Kasumi-1 (cell line): ENCODE data around the gene ATP2A2.

Experiments
- DNase-seq, 2 experiments: peaks; one replicate each; lab custom pipeline; 2025; lab: John Stamatoyannopoulos, UW

Gene ATP2A2

GRCh38 chr12:110343114-110343513 is 62.1 kb downstream of the ATP2A2 start:
- DNase-seq, result no peak

DNA sequence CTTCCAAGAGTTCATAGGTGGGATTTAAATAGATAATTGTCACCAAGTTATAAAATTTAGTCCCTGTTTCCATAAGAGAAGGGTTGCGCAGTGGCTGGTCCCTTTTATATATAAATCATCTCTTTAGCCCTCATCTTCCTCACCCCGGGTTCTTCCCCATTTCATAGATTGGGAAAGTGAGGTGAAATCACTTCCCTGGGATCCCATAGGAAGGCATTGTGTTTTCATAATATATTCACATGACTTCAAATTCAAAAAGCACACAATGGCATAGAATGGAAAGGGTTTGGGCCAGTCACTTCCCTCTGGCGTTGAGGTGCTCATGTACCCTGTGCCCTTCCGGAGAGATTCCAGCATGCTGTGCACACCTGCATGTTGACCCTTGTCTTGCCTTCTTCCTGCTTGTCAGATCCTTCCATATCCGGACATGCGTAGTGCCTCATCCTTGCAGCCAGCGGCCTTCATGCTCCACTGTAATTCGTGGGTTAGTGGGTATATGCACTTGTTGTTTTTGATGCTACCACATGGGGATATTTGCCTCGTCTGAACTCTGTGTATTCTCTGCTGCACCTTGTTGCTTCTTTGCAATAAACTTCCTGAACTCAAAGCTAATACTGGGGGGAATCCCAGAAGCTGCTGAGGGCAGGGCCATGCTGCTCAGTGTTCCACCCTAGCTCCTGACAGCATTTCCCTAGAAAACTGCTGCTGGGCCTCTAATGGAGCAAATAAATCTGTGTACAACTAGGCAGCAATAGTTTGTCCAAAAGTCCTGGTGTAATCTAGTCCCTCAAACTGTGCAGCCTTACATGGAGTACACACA is 62.9 kb downstream of the ATP2A2 start:
- DNase-seq, result no peak

- no peak for DNase-seq
Measured at GRCh38 chr12:110344657-110345056, 63.6 kb downstream of the ATP2A2 start.

- peak; percentile 92 to 94 for DNase-seq
Measured at GRCh38 chr12:110345176-110345661, 64.2 kb downstream of the ATP2A2 start.

GRCh38 chr12:110345963-110346362 is 64.9 kb downstream of the ATP2A2 start:
- DNase-seq, result no peak

GRCh38 chr12:110347767-110348166 is 66.7 kb downstream of the ATP2A2 start:
- no peak for DNase-seq

- no peak for DNase-seq
Measured at GRCh38 chr12:110348431-110349059, 67.5 kb downstream of the ATP2A2 start.

DNA sequence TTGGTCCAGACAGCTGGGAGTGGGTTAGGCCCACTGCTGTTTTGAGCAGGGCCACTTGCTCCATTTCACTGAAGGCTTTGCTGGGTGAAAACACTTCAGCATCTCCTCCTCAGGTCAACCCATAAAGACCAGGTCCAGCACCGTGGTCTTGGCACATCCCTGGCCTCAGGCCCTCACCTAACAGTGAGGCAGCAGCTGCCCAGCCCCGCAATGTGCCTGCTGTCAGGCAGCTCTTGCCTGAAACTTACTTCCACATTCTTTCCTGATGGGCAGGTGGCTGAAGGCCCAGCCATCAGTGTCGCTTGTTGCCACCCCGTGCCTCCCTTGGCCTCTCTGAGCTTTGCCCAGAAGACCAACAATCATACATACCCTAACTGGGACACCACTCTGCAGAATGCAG is 68.0 kb downstream of the ATP2A2 start:
- no peak for DNase-seq

- DNase-seq, result peak; percentile 99
Measured at GRCh38 chr12:110349514-110350151, 68.6 kb downstream of the ATP2A2 start.

- no peak for DNase-seq
Measured at GRCh38 chr12:110351119-110351518, 70.1 kb downstream of the ATP2A2 start.

- DNase-seq, result no peak
Measured at GRCh38 chr12:110352401-110352800, 71.4 kb downstream of the ATP2A2 start.

DNA sequence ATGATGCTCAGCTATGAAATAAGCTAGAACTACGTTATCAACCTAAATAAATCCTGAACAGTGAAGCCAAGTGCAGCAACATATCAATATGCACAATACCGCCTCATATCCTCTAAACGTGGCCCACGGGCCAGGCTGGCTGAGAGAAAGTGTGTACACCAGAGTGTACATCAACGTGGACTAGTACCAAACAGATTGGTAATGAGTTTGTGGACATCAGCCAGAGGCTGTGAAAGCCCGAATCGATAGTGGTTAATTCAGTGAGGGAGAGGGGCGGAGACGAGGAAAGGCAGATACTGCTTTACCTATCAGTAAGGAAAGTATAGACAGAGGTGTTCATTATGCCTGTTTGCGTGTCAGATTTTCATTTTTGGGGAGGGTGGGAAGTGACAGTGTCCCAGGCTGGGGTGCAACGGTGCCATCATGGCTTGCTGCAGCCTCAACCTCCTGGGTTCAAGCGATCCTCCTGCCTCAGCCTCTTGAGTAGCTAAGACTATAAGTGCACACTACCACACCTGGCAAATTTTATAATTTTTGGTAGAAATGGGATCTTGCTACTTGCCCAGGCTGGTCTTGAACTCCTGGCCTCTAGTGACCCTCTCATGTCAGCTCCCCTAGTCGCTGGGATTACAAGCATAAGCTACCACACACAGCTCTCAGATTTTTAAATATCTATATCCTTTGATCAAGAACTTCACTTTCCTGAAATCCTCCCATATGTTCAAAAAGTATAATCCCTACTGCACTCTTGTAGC is 72.3 kb downstream of the ATP2A2 start:
- no peak for DNase-seq

DNA sequence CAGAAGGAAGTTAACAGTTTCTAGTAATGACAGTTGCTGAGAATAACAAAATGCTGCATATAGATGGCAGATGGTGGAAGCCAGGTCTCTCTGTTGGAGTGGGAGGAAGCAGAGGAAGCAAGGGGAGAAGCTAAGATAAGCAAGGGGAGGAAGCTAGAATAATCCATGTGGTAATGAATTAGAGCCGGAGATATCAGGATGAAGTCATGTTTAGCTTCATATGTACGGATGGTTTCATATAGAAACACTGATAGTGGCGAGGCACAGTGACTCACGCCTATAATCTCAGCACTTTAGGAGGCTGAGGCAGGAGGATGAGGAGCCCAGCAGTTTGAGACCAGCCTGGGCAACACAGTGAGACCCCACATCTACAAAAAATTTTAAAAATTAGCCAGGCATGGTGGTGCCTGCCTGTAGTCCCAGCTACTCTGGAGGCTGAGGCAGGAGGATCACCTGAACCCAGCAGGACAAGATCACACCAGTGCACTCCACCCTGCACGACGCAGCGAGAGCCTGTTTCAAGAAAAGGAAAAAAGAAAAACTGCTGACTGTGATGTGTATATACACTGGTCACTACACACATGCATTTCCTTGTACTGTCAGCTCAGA is 73.2 kb downstream of the ATP2A2 start:
- peak; percentile 94 to 95 for DNase-seq

DNA sequence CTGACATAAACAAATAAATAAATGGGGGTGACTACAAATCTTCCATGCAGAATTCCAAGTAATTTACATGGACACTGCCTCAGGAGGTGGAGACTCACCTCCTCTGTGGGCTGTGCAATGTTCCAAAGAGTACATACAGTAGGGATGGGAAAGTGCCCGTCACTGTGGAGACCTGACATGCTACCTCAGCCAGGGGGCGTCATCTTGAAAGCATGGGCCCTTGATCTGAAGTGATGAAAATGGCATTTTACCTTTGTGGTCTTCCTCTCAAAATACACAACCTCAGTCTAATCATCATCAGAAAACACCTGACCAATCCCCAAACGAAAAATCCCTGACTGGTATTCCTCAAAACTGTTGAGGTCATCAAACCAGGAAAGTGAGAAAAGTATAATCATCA is 74.0 kb downstream of the ATP2A2 start:
- DNase-seq, result peak; percentile 23 to 42

GRCh38 chr12:110358384-110359097 is 77.5 kb downstream of the ATP2A2 start:
- peak; percentile 69 to 85 for DNase-seq

DNA sequence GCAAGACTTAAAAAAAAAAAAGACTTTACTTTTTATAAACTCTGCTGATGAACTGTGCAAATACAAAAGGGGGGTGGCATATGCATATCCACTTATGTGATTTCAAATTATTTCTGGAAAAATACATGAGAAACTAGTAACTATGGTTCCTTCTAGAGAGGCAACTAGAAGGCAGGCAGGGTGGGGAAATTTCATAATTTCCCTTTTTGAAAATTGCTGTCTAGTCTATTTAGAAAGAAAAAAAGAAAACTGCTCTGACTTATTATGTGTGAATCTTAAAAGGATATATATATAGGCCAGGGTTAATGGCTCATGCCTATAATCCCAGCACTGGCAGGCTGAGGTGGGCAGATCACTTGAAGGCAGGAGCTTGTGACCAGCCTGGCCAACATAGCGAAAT is 80.2 kb downstream of the ATP2A2 start:
- DNase-seq, result no peak

- DNase-seq, result no peak
Measured at GRCh38 chr12:110365489-110366320, 84.7 kb downstream of the ATP2A2 start.

DNA sequence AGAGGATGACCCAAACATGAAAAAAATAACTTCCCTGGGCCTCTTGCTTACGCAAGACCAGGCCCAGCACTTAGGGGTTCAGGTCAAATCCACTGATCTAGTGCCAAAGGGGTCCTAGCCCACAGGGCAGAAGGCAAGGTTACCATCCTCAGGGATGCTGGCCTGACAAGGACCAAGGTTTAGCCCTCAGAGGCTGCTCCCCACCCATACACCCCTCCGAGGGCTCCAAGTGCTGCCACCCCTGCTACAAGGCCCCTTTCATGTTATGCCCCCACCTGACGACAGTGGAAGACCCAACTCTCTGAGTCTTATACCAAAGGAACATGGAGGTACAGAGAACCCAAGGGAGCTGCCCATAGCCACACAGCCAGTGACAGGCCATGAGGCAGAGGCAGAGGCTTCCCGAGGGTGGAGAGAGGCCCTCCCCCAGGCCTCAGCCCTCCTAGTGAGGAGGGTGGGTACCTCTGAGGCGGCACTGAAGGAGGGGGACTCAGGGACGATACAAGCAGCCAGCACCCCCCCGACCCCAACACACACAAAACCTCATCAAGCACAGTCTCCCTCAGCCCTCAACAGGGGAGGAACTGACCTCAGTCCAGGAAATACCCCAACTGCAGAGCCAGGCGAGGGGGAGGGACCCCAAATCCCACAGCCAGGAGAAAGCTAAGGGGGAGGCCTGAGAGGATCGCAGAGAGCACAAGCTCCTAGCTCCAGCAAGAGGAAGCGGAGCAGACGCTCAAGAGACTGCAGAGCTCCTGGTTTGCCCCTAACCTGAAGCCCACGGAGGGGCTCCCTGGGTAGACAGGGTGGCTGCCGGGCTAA is 85.5 kb downstream of the ATP2A2 start:
- DNase-seq, result peak; percentile 45 to 59

GRCh38 chr12:110367181-110367864 is 86.3 kb downstream of the ATP2A2 start:
- no peak for DNase-seq
